Measurements from ENCODE around the gene CDKL1.

DNA sequence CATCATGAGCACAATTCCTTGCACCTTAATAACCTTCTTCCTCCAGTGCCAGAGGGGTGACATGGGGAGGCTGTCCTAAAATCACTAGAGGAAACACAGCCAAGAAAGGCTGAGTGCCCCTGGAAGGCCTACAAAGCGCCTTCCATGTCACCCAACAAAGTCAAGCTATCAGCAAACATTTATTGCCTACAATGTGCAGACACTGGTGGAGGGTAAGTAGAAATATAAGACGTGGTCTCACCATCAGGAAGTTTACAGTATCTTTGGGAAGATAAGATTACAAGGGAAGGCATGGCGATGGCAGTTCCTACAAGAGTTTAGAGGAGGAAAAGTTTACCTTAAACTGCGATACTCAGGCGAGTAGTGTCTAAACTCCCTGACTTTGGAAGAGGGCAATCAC, 56.6 kb downstream of the CDKL1 start:
- TF ChIP-seq, protein P1, sequence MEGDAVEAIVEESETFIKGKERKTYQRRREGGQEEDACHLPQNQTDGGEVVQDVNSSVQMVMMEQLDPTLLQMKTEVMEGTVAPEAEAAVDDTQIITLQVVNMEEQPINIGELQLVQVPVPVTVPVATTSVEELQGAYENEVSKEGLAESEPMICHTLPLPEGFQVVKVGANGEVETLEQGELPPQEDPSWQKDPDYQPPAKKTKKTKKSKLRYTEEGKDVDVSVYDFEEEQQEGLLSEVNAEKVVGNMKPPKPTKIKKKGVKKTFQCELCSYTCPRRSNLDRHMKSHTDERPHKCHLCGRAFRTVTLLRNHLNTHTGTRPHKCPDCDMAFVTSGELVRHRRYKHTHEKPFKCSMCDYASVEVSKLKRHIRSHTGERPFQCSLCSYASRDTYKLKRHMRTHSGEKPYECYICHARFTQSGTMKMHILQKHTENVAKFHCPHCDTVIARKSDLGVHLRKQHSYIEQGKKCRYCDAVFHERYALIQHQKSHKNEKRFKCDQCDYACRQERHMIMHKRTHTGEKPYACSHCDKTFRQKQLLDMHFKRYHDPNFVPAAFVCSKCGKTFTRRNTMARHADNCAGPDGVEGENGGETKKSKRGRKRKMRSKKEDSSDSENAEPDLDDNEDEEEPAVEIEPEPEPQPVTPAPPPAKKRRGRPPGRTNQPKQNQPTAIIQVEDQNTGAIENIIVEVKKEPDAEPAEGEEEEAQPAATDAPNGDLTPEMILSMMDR (conservative IDR thresholded peaks at IDR 0.05 in 1 of 2, IDR thresholded peaks at IDR 0.05 in 1 of 2; ENCODE audit: extremely low read depth in 1 of 2, insufficient read depth in 1 of 2, low read depth in 1 of 2, low read length in 2 of 2) = no peak
- TF ChIP-seq EZH2 (IDR thresholded peaks at IDR 0.05; ENCODE audit: borderline replicate concordance, low read length) = no peak

All from mammary epithelial cell (primary cell).